Heart right ventricle (tissue), 16 donors: ENCODE data around the gene FXYD3. TPM values are rescaled to one million over a fixed set of nuclear protein-coding genes. Genes with fewer than 3 reads are reported as not detected.
"Not testable (repeated sequence)": the region's sequence is repeated elsewhere in the genome, so short reads cannot be mapped to it uniquely, and the experiment has no call there.

Experiments used
- ATAC-seq, 8 donors: fragments of 200-7000 bp; cut with Tn5 transposase; one replicate each; pipeline ENCODE4 v1.9.1; 2020; ENCODE audit warnings: mild to moderate bottlenecking in 8 of 8, moderate library complexity in 8 of 8, moderate number of reproducible peaks in 1 of 8
- DNase-seq, 2 donors: peaks; one replicate each; pipeline ENCODE4 v3.0.0-alpha.2; 2020
- H3K27ac ChIP-seq, 10 donors: fragments of 200-600 bp; sonication (generic) in 2 of 10; one replicate each; pipeline versions ENCODE4 v1.5.0 to v1.8.0; 2020 to 2022; ENCODE audit warnings: mild to moderate bottlenecking in 3 of 10
- H3K27me3 ChIP-seq, 7 donors: fragments of 200-600 bp; one replicate each; pipeline ENCODE4 v1.8.0; 2021 to 2022; ENCODE audit warnings: mild to moderate bottlenecking in 2 of 7
- H3K36me3 ChIP-seq, 9 donors: fragments of 200-600 bp; sonication (generic) in 1 of 9; one replicate each; pipeline versions ENCODE4 v1.5.0 to v1.8.0; 2020 to 2022; ENCODE audit warnings: mild to moderate bottlenecking in 2 of 9
- H3K4me1 ChIP-seq, 9 donors: fragments of 200-600 bp; sonication (generic) in 1 of 9; one replicate each; pipeline versions ENCODE4 v1.5.0 to v1.8.0; 2020 to 2022; ENCODE audit warnings: mild to moderate bottlenecking in 4 of 9
- H3K4me3 ChIP-seq, 10 donors: fragments of 200-600 bp; sonication (generic) in 2 of 10; one replicate each; pipeline versions ENCODE4 v1.5.0 to v1.8.0; 2020 to 2022; ENCODE audit warnings: mild to moderate bottlenecking in 7 of 10, moderate library complexity in 2 of 10
- H3K9me3 ChIP-seq, 11 donors: fragments of 200-600 bp in 10 of 11; sonication (generic) in 2 of 11; one replicate each; pipeline versions ENCODE4 v1.5.0 to v1.8.0; 2013 to 2022; ENCODE audit warnings: mild to moderate bottlenecking in 2 of 11, control low read depth in 1 of 11, moderate library complexity in 1 of 11
- WGBS, 2 donors: extraction: QIAGEN DNeasy Blood & Tissue Kit; methylation state at CpG; one replicate each; pipeline ENCODE4 v1.1.7; 2013; ENCODE audit warnings: inconsistent platforms in 1 of 2; 5-methylcytosine and 5-hydroxymethylcytosine counted together
- intact Hi-C, 10 donors: fragments of 100-400 bp; cut with DNase I; formaldehyde crosslinking; loops; one replicate each; pipeline versions ENCODE4 v1.11.1 to v1.14.2; 2022
- polyA plus RNA-seq, 2 donors: library from polyadenylated mRNA; stranded (reverse); fragments of 200-250 nt; gene quantifications; one replicate each; pipeline ENCODE4 v1.2.3, GENCODE V29; 2013
- total RNA-seq, 10 donors: library from RNA; stranded (reverse); fragmentation: NEBNext Ultra II Directional in 3 of 10; extraction: Animal tissue kit (Norgen Biotek cat#: 25700) in 3 of 10; gene quantifications; one replicate each; pipeline versions ENCODE4 v1.2.1 to v1.2.4, GENCODE V29; 2021 to 2023
- TF ChIP-seq, protein P1 (sequence below), 9 donors: fragments of 200-600 bp; sonication (generic) in 2 of 9; IDR thresholded peaks; one replicate each; pipeline versions ENCODE4 v1.5.0 to v1.8.0; 2021 to 2022; ENCODE audit warnings: antibody characterized with exemption in 9 of 9, mild to moderate bottlenecking in 5 of 9, moderate library complexity in 1 of 9
- donor health status: Arrhythmogenic right ventricular cardiomyopathy.
- donor health status: ischemic (EF 13 %, LVEDD 7.1; RV severe dilation, severe dysfunction).
- donor health status: healthy with polysubstance abuse.
- donor health status: DM: no; HTN: yes; CAD: no.
- donor health status: DM: no; HTN: no; CAD: no.
- donor health status: ischemic (EF 25% LVEDD 6.9; RV normal size, moderate dysfunction).
- donor health status: ischemic (EF 25% LVEDD 5.7; RV mildly dilated, moderate dysfunction).
- donor health status: healthy.
- donor health status: DM: yes; HTN: yes; CAD: no.
- donor health status: Ischemic cardiomyopathy.
- donor health status: ischemic (EF 35%, LVEDD 5.7; RV mildly dilated, moderate dysfunction).
- donor health status: nonischemic (EF 11% LVEDD 7.7; RV severe dilation, severe dysfunction).
- donor health status: DM: yes; HTN: yes; CAD: no.
- donor health status: PGD.
- donor health status: ischemic (EF 29% LVEDD 5.4; RV normal size, mild dysfunction).
- donor health status: nonischemic (EF 23%, LVEDD 6.1; RV moderate dilation, normal function).

FXYD3 gene
- total and polyA plus RNA-seq, 12 donors, result 0.51 to 2.7 (median 0.78) TPM; not detected in 3

DNA sequence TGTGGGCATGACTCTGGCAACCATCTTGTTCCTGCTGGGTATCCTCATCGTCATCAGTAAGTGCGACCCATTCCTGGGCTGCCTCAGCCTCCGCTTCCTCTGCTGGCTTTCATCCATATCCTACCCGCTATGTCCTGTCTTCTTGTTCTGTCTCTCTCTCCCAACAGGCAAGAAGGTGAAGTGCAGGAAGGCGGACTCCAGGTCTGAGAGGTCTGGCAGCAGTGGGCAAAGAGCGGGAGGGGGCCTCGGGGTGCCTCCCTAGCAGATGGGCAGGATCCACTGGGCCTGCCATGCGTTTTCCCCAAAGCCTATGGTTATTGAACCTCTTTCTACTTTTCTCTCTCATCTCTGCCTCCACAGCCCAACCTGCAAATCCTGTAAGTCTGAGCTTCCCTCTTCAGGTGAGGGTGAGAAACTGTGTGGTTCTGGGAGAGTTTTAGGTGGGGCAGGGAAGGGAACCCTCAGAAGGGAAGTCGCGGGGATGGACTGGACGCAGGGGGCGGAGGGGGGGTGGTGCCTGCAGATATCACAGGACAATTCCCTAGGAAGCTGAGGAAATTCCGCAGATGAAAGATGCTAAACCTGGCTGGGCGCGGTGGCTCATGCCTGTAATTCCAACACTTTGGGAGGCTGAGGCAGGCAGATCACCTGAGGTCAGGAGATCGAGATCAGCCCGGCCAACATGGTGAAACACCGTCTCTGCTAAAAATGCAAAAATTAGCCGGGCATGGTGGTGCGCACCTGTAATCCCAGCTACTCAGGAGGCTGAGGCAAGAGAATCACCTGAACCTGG is 35.8 kb downstream of the FXYD3 start:
- Histone ChIP-seq H3K4me1 (peaks cover 0 to 38% (median 24%) of the 10 kb centered on the region in 9 donors), H3K4me3 (no peak overlapping the region), H3K9me3 (no peaks in the 10 kb centered on the region), H3K27ac (no peak overlapping the region), H3K27me3 (peaks cover 0 to 31% (median 17%) of the 10 kb centered on the region in 7 donors), H3K36me3 (no peaks in the 10 kb centered on the region)
- intact Hi-C loops, result loop anchor here in 2 of 10 donors (5.0 to 10.0 kb wide), 2 partner anchors 96 to 103 kb away; partner anchors contain the start of gene LSR (in 1 of the 2)
- no peak for ATAC-seq
- DNase-seq, result no peak
- WGBS, 2 donors, result 81% methylated on average over 20 of the region's 20 CpGs
- TF ChIP-seq, protein P1, sequence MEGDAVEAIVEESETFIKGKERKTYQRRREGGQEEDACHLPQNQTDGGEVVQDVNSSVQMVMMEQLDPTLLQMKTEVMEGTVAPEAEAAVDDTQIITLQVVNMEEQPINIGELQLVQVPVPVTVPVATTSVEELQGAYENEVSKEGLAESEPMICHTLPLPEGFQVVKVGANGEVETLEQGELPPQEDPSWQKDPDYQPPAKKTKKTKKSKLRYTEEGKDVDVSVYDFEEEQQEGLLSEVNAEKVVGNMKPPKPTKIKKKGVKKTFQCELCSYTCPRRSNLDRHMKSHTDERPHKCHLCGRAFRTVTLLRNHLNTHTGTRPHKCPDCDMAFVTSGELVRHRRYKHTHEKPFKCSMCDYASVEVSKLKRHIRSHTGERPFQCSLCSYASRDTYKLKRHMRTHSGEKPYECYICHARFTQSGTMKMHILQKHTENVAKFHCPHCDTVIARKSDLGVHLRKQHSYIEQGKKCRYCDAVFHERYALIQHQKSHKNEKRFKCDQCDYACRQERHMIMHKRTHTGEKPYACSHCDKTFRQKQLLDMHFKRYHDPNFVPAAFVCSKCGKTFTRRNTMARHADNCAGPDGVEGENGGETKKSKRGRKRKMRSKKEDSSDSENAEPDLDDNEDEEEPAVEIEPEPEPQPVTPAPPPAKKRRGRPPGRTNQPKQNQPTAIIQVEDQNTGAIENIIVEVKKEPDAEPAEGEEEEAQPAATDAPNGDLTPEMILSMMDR (IDR thresholded peaks at IDR 0.05), result no peak

DNA sequence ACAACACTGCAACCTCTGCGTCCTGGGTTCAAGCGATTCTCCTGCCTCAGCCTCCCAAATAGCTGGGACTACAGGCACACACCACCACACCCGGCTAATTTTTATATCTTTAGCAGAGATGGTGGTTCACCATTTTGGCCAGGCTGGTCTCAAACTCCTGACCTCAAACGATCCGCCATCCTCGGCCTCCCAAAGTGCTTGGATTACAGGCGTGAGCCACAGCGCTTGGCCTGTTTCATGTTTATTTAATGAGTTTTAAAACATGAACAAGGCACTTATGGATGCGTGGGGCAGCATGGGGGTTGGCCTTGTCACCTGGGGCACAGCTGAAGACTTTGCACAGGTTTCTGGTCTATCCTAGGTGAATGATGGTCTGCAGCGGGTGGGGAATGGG is 37.5 kb downstream of the FXYD3 start:
- not testable (repeated sequence) for H3K9me3 ChIP-seq, ATAC-seq, DNase-seq, H3K4me3 ChIP-seq, H3K27ac ChIP-seq
- Histone ChIP-seq H3K27me3 (peaks cover 0 to 31% (median 17%) of the 10 kb centered on the region in 7 donors), H3K4me1 (peaks cover 0 to 38% (median 24%) of the 10 kb centered on the region in 9 donors), H3K36me3 (peaks cover 0 to 15% (median 0%) of the 10 kb centered on the region in 9 donors)
- 70 to 74% methylated on average over 10 of the region's 10 CpGs for WGBS, 2 donors
- intact Hi-C loops, result loop anchor here in 2 of 10 donors (5.0 to 10.0 kb wide), 2 partner anchors 94 to 102 kb away; partner anchors contain the start of gene LSR (in 1 of the 2)

DNA sequence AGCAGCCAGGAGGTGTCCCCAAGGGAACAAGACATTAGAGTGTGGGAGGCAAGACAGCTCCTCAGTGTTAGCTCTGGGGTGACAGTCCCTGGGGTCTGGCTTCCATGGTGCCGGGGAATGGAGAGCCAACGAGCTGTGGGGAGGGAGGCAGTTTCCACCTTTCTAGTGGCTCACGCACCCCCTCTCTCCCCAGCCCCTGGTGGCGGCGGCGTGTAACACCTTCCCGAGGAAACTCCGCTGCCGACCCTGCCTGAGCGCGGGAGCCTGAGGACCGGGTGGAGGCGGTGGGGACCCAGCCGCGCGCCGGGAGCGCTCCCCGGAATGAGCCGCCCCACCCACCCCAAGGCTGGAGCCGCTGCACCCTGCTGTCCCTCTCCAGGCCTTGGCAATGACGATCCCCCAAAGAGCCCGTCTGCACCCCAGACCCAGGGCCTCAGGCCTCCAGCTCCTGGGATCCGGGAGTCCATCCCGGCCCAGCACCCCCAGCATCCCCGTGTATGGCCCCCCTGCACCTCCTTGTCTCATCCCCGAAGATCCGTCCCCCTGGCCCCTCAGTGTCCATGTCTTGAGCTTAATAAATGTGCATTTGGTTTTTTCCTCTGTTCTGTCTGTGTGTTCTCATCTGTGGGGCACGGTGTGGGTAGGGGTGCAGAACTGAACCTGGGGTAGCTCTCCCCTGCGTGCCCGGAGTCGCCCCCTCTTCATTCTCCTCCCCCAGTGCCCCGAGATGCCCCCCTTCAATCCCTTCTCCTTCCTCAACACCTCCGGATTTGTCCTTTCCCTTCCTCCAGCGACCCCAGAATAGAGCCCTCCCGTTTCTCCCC is 38.3 kb downstream of the FXYD3 start:
- Histone ChIP-seq H3K4me1 (peaks cover 0 to 38% (median 24%) of the 10 kb centered on the region in 9 donors), H3K4me3 (peak overlapping the region; percentile 6 to 88 (median 68)), H3K27me3 (peaks cover 0 to 31% (median 17%) of the 10 kb centered on the region in 7 donors), H3K27ac (peak overlapping the region in 8 of 10 donors; percentile 63 to 96 (median 84)), H3K9me3 (no peaks in the 10 kb centered on the region), H3K36me3 (peaks cover 0 to 23% (median 0%) of the 10 kb centered on the region in 9 donors)
- WGBS, 2 donors, result 1% methylated on average over 34 to 36 of the region's 36 CpGs
- ATAC-seq (peak; percentile 21 to 60 (median 44)), DNase-seq (no peak)
- intact Hi-C loops, result loop anchor here in 2 of 10 donors (5.0 to 10.0 kb wide), 2 partner anchors 93 to 101 kb away; partner anchors contain the start of gene LSR (in 1 of the 2)
- TF ChIP-seq, protein P1 (IDR thresholded peaks at IDR 0.05), result peak; percentile 16 to 71 (median 57)

DNA sequence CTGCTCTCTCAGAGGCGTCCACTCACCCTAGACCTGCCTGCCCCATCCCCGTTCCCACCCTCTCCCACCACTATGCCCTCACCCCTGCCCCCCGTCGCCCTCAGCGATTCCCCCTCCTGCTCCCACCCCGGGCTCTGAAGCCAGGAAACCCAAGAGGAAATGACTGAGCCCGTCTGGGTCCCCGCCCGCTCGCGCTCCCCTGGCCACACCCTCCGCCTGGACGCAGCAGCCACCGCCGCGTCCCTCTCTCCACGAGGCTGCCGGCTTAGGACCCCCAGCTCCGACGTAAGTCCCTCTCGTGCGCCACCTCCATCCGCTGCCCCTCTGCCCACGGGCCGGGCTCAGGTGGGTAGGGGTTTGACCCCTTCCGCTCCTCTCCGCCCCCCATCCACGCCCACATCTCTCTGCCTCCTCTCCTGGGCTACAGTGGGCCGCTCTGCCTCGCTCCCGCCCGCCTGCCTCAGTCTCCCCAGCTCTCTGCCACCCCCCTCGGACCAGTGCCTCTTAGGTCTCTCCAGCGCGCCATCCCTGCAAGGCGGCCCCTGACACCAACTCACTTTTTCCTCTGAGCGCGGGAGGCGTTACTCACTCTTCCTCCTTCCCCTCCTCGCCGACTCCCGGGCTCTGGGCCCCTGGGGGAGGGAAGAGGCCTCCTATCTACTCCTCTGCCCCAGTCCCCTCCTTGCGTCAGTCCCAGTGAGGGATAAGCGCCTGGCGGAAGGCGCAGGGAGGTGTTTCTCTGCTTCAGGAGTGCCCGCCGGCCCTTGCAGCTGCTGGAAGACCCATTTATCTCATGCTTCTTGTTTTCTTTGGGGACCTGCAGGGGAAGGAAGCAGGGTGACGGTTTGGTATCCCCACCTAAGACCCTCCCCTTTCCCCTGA is 39.1 kb downstream of the FXYD3 start, which contains the start of gene FXYD5:
Gene FXYD5, plus strand, starts transcription at position 211 of the 882 bp plus-strand sequence. CDS start 816 bp downstream, outside the sequence.
- Histone ChIP-seq H3K4me1 (peaks cover 0 to 38% (median 24%) of the 10 kb centered on the region in 9 donors), H3K36me3 (peaks cover 0 to 32% (median 4%) of the 10 kb centered on the region in 9 donors), H3K9me3 (no peaks in the 10 kb centered on the region), H3K4me3 (peak within 1 kb of the TSS; percentile 40 to 88 (median 68)), H3K27me3 (peaks cover 0 to 31% (median 17%) of the 10 kb centered on the region in 7 donors), H3K27ac (peak within 1 kb of the TSS in 9 of 10 donors; percentile 14 to 96 (median 80))
- DNase-seq, result peak; percentile 74 to 78
- 0 to 1% methylated on average over 46 to 49 of the region's 49 CpGs for WGBS, 2 donors
- TF ChIP-seq, protein P1 (IDR thresholded peaks at IDR 0.05), result peak in 2 of 9 donors; percentile 12 to 19
- peak; percentile 86 to 96 (median 92) for ATAC-seq
- intact Hi-C loops, result loop anchor here in 4 of 10 donors (5.0 to 10.0 kb wide), 4 partner anchors 58 to 113 kb away; partner anchors contain the start of genes LSR (in 1 of the 4) and USF2 (in 1 of the 4)
